HG03342 (cell line): ENCODE measurements around the gene ERBB4.
A peak's percentile ranks its signal among the peaks of the same experiment; 100 is the strongest.
"Not testable (repeated sequence)": the region's sequence is repeated elsewhere in the genome, so short reads cannot be mapped to it uniquely, and the experiment has no call there.

Source experiments
- ATAC-seq: cut with Tn5 transposase; IDR thresholded peaks from one replicate; pipeline ENCODE4 v1.9.1; 2021; ENCODE audit warnings: mild to moderate bottlenecking, moderate library complexity; ENCODE audit not compliant: unreplicated experiment

Gene ERBB4

DNA sequence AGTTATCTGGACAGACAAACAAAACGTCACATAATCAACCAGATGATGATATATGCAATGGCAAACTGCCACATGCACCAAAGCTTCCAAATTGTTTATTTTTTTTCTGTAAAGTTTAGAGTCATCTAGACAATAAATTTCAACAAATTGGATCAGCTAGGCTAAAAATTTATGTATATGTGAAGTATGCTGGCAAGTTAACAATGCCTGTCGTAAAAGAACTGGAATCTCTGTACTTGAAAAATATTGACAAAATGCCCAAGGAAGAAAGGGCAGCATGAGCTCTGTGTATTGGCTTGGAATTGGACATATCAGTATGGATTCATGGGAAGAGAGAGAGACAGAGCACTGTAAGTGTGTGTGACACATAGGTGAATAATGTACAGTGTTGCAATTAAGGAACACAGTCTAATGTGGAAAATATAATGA is 309.8 kb downstream of the ERBB4 start:
- ATAC-seq: no peak

GRCh38 chr2:212227755-212228154 is 310.8 kb downstream of the ERBB4 start:
- no peak for ATAC-seq

DNA sequence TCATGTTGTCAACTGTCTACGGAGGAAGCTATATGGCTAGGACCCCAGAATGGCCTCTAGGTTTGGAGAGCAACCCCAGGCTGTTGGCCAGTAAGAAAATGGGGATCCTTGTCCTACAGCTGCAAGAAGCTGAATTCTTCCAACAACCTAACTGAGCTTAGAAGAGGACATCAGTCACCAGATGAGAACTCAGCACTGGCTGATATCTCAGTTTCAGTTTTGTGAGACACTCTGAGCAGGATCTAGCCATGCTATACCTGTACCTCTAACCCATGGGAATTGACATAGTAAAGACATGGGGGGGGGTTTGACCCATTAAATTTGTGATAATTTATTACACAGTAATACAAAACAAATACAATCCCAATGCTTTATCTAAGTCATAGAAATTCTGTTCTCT is 312.5 kb downstream of the ERBB4 start:
- ATAC-seq: no peak

GRCh38 chr2:212223696-212224095 is 314.9 kb downstream of the ERBB4 start:
- no peak for ATAC-seq

GRCh38 chr2:212213191-212213590 is 325.4 kb downstream of the ERBB4 start:
- peak; percentile 74 for ATAC-seq

- no peak for ATAC-seq
These were observed 330.1 kb downstream of the ERBB4 start for GRCh38 chr2:212208467-212208866.

DNA sequence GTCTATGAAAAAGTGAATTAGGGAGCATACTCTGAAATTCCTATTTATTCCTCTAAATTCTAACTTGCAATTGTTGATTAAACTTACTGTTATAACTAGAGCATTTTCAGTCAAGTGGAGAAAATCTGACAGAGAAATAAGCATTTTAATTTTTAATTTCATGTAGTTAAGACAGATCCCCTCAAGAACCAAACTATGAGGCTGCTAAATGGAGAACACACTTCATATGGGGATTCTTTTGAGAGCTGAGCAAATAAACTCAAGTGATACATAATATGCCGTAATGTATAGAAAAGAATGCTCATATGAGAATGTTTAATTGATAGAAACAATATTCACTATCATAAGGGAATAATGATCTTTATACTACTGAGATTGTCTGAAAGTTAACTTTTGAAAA is 340.8 kb downstream of the ERBB4 start:
- ATAC-seq: no peak

DNA sequence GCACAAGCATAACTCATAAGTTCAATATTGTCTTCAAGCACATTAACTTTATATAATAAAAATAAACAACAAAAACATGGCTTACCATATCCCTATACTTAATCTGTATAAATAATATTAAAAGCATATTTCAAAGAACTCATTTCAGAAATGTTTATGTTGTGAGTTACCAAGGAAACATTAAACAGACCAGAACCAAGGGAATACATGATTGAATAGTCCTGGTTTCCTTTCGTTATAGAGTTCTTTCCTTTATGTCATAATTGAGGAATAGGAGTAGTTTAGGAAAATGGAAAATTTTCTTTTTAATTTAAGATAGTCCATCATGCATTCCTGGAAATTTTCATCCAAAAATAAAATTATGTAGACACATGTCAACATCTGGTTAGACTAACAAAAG is 343.0 kb downstream of the ERBB4 start:
- no peak for ATAC-seq

GRCh38 chr2:212194396-212194795 is 344.2 kb downstream of the ERBB4 start:
- no peak for ATAC-seq

GRCh38 chr2:212193803-212194202 is 344.8 kb downstream of the ERBB4 start:
- ATAC-seq: no peak

- no peak for ATAC-seq
These were observed 345.5 kb downstream of the ERBB4 start for GRCh38 chr2:212193056-212193455.

GRCh38 chr2:212191438-212191837 is 347.2 kb downstream of the ERBB4 start:
- not testable (repeated sequence) for ATAC-seq

DNA sequence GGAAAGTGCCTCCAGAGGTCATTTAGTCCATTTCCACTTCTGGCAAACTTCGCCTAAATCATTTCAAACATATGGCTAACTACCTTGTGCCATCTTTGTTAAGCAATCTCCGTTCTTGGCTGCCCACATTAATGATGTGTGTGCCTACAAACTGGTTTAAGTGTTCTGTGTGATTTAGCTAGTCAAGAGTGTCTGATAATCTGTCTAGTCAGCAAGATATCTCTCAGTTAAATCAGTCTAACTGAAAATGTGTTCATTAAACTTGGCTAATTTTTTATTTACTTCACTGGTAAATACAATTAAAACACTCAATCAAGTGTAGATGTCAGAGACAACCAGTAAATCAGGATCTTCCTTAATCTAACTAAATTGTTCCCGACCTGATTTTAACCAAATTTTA is 352.4 kb downstream of the ERBB4 start:
- no peak for ATAC-seq

- ATAC-seq: no peak
These were observed 357.0 kb downstream of the ERBB4 start for GRCh38 chr2:212181646-212182045.

DNA sequence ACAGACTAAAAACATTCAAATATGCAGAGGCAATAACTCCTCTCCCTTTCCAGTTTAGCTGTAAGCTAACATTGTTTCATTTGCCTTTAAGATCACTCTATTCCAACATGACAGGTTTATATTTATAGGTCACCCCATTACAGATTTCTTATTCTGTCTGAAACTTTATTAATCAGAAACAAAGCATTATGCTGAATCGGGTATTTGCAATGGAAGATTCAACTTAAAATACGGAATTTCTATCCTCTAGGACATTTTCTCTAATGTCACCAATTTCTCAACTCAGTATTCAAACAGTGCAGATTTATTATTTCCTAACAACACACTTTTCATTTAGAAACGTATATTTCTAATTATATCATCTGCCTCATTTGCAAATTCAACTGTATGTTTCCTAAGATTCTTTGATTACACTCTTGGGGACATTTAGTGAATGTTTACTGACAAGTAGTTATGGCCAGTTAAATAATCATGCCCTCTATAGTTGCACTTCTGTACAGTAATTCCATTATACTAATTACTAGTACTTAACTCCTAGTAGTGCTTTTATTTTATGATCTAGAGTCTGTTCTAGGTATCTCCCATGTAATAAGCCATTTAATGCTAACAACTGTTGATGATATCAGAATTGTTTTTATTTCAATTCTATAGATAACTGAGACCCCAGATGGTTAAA is 358.1 kb downstream of the ERBB4 start:
- ATAC-seq: no peak

GRCh38 chr2:212177724-212178123 is 360.9 kb downstream of the ERBB4 start:
- no peak for ATAC-seq

GRCh38 chr2:212176151-212176550 is 362.5 kb downstream of the ERBB4 start:
- ATAC-seq: no peak

DNA sequence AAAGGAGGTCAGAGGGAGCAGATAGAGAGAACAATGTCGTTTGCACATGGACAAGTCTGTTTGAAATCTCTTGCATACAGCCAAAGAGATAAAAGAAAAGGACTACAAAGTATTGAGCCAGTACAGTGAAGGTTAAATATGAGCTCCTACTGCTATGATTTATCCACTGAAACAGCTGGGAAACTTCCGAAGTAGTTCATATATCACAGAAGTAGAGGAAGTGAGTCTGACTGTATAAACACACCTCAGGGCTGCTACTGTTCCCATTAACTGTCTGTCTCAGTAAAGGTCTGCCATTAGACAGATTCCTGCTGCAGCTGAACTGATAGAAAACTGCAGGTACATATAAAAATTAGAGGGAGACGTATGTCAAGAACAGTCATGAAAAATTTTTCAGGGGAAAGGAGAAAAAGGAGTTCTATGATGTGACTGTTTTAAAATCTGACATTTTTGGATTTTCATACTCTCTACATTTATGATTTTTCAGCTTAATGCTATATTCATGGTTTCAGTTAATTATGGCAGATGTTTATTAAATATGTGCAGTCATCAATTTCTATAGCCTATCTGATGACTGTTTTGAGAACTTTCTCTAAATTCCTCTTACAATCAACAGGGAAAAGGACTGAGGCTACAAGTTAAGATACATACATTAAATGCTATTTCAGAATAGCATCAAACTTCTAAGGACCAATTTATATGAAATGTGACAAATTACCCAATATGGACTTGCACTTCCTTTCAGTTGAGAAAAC is 364.7 kb downstream of the ERBB4 start:
- no peak for ATAC-seq

DNA sequence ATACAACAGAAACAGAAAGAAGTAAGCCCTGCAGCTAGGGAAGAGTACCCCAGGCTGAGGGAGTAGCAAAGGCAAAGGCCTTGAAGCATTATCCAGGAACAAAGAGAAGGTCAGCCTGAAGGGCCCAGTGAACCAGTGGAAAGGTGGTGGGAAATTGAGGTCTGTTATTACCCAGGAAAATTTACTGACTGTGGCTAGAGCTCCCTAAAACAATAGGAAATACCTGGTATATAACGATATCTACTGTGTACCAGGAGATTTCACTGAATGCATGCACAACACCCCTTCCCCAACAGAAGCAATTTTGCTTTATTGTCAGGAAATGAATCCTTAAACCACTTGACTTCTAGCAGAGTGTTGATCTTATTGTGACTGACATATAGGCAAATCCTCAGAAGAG is 365.3 kb downstream of the ERBB4 start:
- no peak for ATAC-seq

DNA sequence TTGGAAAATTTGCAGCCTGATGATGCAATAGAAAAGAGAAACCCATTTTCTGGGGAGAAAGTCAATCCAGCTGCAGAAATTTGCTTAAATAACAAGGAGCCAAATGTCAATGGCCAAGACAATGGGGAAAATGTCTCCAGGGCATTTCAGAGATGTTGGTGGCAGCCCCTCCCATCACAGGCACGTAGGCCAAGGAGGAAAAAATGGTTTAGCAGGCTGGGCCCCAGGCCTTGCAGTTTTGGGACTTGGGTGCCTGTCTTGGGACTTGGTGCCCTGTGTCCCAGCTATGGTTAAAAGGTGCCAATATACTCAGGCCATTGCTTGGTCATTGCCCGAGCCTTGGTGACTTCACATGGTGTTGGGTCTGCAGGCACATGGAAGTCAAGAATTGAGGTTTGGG is 368.2 kb downstream of the ERBB4 start:
- ATAC-seq: no peak

GRCh38 chr2:212158081-212158480 is 380.5 kb downstream of the ERBB4 start:
- no peak for ATAC-seq

GRCh38 chr2:212157012-212157411 is 381.6 kb downstream of the ERBB4 start:
- ATAC-seq: no peak

GRCh38 chr2:212156088-212156487 is 382.5 kb downstream of the ERBB4 start:
- no peak for ATAC-seq
